ENCODE measurements around the gene ADAMTS8.

DNA sequence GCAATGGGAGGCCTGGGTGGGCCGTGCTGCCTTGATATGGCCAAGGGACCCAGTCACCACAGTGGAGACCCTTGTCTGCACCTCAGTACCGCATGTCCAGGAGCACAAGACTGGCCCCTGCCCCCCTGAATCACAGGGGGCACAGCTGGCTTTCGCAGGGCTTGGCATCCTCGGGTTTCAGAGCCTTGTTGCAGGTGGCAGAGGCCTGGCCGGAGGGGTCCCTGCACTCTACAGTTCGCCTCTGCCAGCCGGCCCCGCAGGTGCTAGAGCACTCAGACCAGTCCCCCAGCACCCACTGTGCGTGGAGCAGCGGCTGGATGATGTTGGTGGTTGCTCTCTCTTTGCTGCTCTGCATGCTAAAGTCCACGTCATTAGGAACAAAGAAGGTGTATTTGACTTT is 23.0 kb downstream of the ADAMTS8 start:
- TF ChIP-seq, protein P1, sequence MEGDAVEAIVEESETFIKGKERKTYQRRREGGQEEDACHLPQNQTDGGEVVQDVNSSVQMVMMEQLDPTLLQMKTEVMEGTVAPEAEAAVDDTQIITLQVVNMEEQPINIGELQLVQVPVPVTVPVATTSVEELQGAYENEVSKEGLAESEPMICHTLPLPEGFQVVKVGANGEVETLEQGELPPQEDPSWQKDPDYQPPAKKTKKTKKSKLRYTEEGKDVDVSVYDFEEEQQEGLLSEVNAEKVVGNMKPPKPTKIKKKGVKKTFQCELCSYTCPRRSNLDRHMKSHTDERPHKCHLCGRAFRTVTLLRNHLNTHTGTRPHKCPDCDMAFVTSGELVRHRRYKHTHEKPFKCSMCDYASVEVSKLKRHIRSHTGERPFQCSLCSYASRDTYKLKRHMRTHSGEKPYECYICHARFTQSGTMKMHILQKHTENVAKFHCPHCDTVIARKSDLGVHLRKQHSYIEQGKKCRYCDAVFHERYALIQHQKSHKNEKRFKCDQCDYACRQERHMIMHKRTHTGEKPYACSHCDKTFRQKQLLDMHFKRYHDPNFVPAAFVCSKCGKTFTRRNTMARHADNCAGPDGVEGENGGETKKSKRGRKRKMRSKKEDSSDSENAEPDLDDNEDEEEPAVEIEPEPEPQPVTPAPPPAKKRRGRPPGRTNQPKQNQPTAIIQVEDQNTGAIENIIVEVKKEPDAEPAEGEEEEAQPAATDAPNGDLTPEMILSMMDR (IDR thresholded peaks at IDR 0.05), result no peak
- TF ChIP-seq POLR2A (IDR thresholded peaks at IDR 0.05), result no peak

All from right lobe of liver (tissue), 4 donors.